ENCODE data around the gene MSH6.

Gene MSH6

GRCh38 chr2:47767497-47767844 lies 15.5 kb upstream of the MSH6 start:
- Histone ChIP-seq H3K4me3 (ENCODE audit: low read depth in 1 of 2, low read length in 1 of 2) (no peak overlapping the region), H3K27me3 (peaks cover 15% of the 10 kb centered on the region), H3K4me1 (ENCODE audit: control insufficient read depth in 1 of 2, insufficient read depth in 1 of 2, low read depth in 1 of 2, low read length in 1 of 2) (peaks cover 0 to 5% of the 10 kb centered on the region in 2 experiments), H3K36me3 (no peaks in the 10 kb centered on the region), H3K27ac (no peak overlapping the region), H3K9me3 (no peaks in the 10 kb centered on the region)
- no peak for TF ChIP-seq CTCF (IDR thresholded peaks at IDR 0.05)

- peaks cover 0 to 5% of the 10 kb centered on the region in 2 experiments for H3K4me1 ChIP-seq (ENCODE audit: control insufficient read depth in 1 of 2, insufficient read depth in 1 of 2, low read depth in 1 of 2, low read length in 1 of 2)
- no peak overlapping the region for H3K27ac ChIP-seq
- TF ChIP-seq CTCF (IDR thresholded peaks at IDR 0.05): peak; percentile 97
- H3K9me3 ChIP-seq: no peaks in the 10 kb centered on the region
- H3K27me3 ChIP-seq: peaks cover 15% of the 10 kb centered on the region
- H3K36me3 ChIP-seq: no peaks in the 10 kb centered on the region
- H3K4me3 ChIP-seq (ENCODE audit: low read depth in 1 of 2, low read length in 1 of 2): no peak overlapping the region
Observed at GRCh38 chr2:47767880-47768609, 14.9 kb upstream of the MSH6 start.

- Histone ChIP-seq H3K4me1 (ENCODE audit: control insufficient read depth in 1 of 2, insufficient read depth in 1 of 2, low read depth in 1 of 2, low read length in 1 of 2) (peaks cover 0 to 5% of the 10 kb centered on the region in 2 experiments), H3K4me3 (ENCODE audit: low read depth in 1 of 2, low read length in 1 of 2) (no peak overlapping the region), H3K9me3 (no peaks in the 10 kb centered on the region), H3K27me3 (peaks cover 8% of the 10 kb centered on the region), H3K36me3 (no peaks in the 10 kb centered on the region), H3K27ac (no peak overlapping the region)
- no peak for TF ChIP-seq CTCF (IDR thresholded peaks at IDR 0.05)
Observed at GRCh38 chr2:47769318-47769717, 13.6 kb upstream of the MSH6 start.

GRCh38 chr2:47771211-47771610 lies 11.7 kb upstream of the MSH6 start:
- Histone ChIP-seq H3K9me3 (no peaks in the 10 kb centered on the region), H3K4me3 (ENCODE audit: low read depth in 1 of 2, low read length in 1 of 2) (no peak overlapping the region), H3K27me3 (peaks cover 4% of the 10 kb centered on the region), H3K36me3 (no peaks in the 10 kb centered on the region), H3K27ac (no peak overlapping the region), H3K4me1 (ENCODE audit: control insufficient read depth in 1 of 2, insufficient read depth in 1 of 2, low read depth in 1 of 2, low read length in 1 of 2) (peaks cover 0 to 5% of the 10 kb centered on the region in 2 experiments)
- no peak for TF ChIP-seq CTCF (IDR thresholded peaks at IDR 0.05)

- peaks cover 0 to 5% of the 10 kb centered on the region in 2 experiments for H3K4me1 ChIP-seq (ENCODE audit: control insufficient read depth in 1 of 2, insufficient read depth in 1 of 2, low read depth in 1 of 2, low read length in 1 of 2)
- H3K27ac ChIP-seq: no peak overlapping the region
- H3K4me3 ChIP-seq (ENCODE audit: low read depth in 1 of 2, low read length in 1 of 2): no peak overlapping the region
- no peaks in the 10 kb centered on the region for H3K9me3 ChIP-seq
- H3K36me3 ChIP-seq: no peaks in the 10 kb centered on the region
- TF ChIP-seq CTCF (IDR thresholded peaks at IDR 0.05): no peak
- peaks cover 4% of the 10 kb centered on the region for H3K27me3 ChIP-seq
Observed at GRCh38 chr2:47772343-47772742, 10.6 kb upstream of the MSH6 start.
